ENCODE data around the gene ERGIC1. TPM values are rescaled to one million over a fixed set of nuclear protein-coding genes. Genes with fewer than 3 reads are reported as not detected.

Gene ERGIC1
- total RNA-seq, 4 donors from 2014 or later = 116 to 172 (median 144) TPM

GRCh38 chr5:172815631-172816030 lies 18.4 kb upstream of the ERGIC1 start:
- no peak for ATAC-seq
- Histone ChIP-seq H3K27me3 (no peaks in the 10 kb centered on the region), H3K27ac (no peak overlapping the region), H3K4me3 (no peak overlapping the region), H3K4me1 (peaks cover 0 to 13% (median 0%) of the 10 kb centered on the region in 3 donors), H3K9me3 (no peaks in the 10 kb centered on the region), H3K36me3 (no peaks in the 10 kb centered on the region)
- 76 to 83% methylated on average over 7 of the region's 7 CpGs for WGBS, 2 donors (ENCODE audit: low coverage in 1 of 2)
- TF ChIP-seq EP300 (IDR thresholded peaks at IDR 0.05) (no peak), POLR2A (IDR thresholded peaks at IDR 0.05) (no peak), POLR2AphosphoS5 (IDR thresholded peaks at IDR 0.05) (no peak), CTCF (IDR thresholded peaks at IDR 0.05) (no peak)

- Histone ChIP-seq H3K9me3 (no peaks in the 10 kb centered on the region), H3K4me3 (no peak overlapping the region), H3K36me3 (no peaks in the 10 kb centered on the region), H3K4me1 (peaks cover 0 to 15% (median 0%) of the 10 kb centered on the region in 3 donors), H3K27ac (no peak overlapping the region), H3K27me3 (no peaks in the 10 kb centered on the region)
- no peak for ATAC-seq
- TF ChIP-seq POLR2A (IDR thresholded peaks at IDR 0.05) (no peak), CTCF (IDR thresholded peaks at IDR 0.05) (no peak), EP300 (IDR thresholded peaks at IDR 0.05) (no peak), POLR2AphosphoS5 (IDR thresholded peaks at IDR 0.05) (no peak)
- WGBS, 2 donors (ENCODE audit: low coverage in 1 of 2) = 36 to 55% methylated on average over 5 of the region's 5 CpGs
These were observed 17.0 kb upstream of the ERGIC1 start for GRCh38 chr5:172816925-172817562.

- TF ChIP-seq POLR2AphosphoS5 (IDR thresholded peaks at IDR 0.05) = no peak
- TF ChIP-seq POLR2A (IDR thresholded peaks at IDR 0.05) = no peak
- no peak for TF ChIP-seq CTCF (IDR thresholded peaks at IDR 0.05)
- TF ChIP-seq EP300 (IDR thresholded peaks at IDR 0.05) = no peak
- Histone ChIP-seq H3K4me3 (no peak overlapping the region), H3K27ac (no peak overlapping the region), H3K4me1 (peaks cover 0 to 15% (median 0%) of the 10 kb centered on the region in 3 donors), H3K9me3 (no peaks in the 10 kb centered on the region), H3K36me3 (no peaks in the 10 kb centered on the region), H3K27me3 (no peaks in the 10 kb centered on the region)
- no peak for ATAC-seq
- 73 to 91% methylated on average over 7 of the region's 7 CpGs for WGBS, 2 donors (ENCODE audit: low coverage in 1 of 2)
These were observed 16.4 kb upstream of the ERGIC1 start for GRCh38 chr5:172817664-172818063.

- 83 to 100% methylated on average over 1 of the region's 3 CpGs for WGBS, 2 donors (ENCODE audit: low coverage in 1 of 2)
- Histone ChIP-seq H3K36me3 (no peaks in the 10 kb centered on the region), H3K9me3 (no peaks in the 10 kb centered on the region), H3K27me3 (no peaks in the 10 kb centered on the region), H3K4me1 (peaks cover 0 to 15% (median 0%) of the 10 kb centered on the region in 3 donors), H3K4me3 (no peak overlapping the region), H3K27ac (no peak overlapping the region)
- TF ChIP-seq POLR2AphosphoS5 (IDR thresholded peaks at IDR 0.05) (no peak), CTCF (IDR thresholded peaks at IDR 0.05) (no peak), POLR2A (IDR thresholded peaks at IDR 0.05) (no peak), EP300 (IDR thresholded peaks at IDR 0.05) (no peak)
- no peak for ATAC-seq
These were observed 16.0 kb upstream of the ERGIC1 start for GRCh38 chr5:172818081-172818480.

- no peak overlapping the region for H3K4me3 ChIP-seq
- no peaks in the 10 kb centered on the region for H3K9me3 ChIP-seq
- ATAC-seq = no peak
- no peaks in the 10 kb centered on the region for H3K27me3 ChIP-seq
- H3K36me3 ChIP-seq = no peaks in the 10 kb centered on the region
- WGBS, 2 donors (ENCODE audit: low coverage in 1 of 2) = no CpG with 5 or more reads among the region's 3 CpGs
- no peak overlapping the region for H3K27ac ChIP-seq
- H3K4me1 ChIP-seq = peaks cover 0 to 15% (median 0%) of the 10 kb centered on the region in 3 donors
- no peak for TF ChIP-seq EP300 (IDR thresholded peaks at IDR 0.05)
- no peak for TF ChIP-seq CTCF (IDR thresholded peaks at IDR 0.05)
- no peak for TF ChIP-seq POLR2AphosphoS5 (IDR thresholded peaks at IDR 0.05)
- no peak for TF ChIP-seq POLR2A (IDR thresholded peaks at IDR 0.05)
These were observed 14.5 kb upstream of the ERGIC1 start for GRCh38 chr5:172819569-172819968.

Measured in gastroesophageal sphincter (tissue), 4 donors.